ENCODE results near the gene NEGR1.

NEGR1 gene

DNA sequence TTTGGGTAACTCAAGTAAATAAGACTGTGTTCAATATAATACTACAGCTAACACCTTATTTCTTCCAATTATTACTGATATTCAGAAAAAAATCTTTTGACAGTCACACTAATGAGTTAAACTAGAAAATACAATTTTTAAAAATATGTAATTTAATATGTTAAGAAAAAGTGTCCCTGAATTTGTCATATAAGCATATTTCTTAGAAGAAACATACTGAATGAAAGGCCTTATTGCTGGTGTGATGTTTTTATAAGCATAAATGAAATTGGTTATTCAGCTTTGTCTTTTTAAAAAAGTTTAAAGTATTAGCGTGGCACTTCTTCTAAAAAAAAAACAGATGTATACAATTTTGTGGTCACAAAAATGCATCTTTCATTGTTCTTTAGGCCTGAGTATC is 267.3 kb downstream of the NEGR1 start:
- DNase-seq: no peak

DNA sequence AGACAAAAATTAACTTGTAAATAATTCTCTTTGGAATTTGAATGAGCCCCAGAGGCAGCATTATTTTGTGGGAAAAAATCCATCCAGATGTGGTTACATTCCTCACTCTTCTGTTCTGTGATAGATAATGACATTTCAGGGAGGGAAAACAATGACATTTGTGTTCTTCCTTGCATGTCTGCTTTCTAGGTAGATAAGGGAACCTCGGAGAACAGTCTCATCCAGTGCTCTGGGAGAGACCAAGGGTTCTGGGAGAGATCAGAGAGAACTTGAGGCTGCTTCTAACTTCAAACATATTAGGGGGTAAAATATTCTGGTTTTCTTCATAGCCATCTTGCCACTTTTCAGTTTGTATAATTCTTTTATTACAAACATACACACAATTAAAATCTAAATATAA is 269.2 kb downstream of the NEGR1 start:
- no peak for DNase-seq

DNA sequence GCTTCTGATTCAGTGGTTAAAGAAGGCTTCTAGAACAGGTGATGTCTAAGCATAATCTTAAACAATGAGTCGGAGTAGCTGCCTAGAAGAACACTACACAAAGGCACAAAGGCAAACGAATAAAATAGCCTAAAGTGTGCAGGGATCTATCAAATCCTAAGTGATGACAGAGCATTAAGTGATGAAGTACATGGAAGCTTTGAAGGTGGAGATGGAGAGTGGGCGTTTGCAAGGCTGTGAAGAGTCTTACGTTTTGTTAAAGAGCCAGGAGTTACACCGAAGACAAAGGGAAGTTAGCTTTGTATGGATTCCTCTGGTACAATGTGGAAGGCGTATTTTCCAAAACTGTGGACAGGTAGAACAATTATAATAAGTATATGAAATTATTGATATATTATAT is 270.6 kb downstream of the NEGR1 start:
- DNase-seq: no peak

DNA sequence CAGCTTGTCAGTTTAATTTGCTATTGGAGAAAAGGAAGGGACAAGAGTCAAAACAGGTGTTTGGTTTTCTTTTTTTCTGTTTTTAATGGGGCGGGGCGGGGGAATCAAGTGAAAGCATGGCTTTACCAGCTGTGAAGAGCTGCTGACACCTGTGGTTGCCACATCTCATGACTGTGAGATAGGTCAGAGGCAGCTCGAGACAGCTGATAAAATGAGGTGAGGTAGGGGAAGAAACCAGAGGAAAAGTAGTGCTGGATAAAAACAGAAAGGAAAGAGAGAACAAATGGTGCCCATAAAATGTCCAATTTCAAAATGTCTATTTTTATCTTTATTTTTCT is 272.3 kb downstream of the NEGR1 start:
- DNase-seq: no peak

DNA sequence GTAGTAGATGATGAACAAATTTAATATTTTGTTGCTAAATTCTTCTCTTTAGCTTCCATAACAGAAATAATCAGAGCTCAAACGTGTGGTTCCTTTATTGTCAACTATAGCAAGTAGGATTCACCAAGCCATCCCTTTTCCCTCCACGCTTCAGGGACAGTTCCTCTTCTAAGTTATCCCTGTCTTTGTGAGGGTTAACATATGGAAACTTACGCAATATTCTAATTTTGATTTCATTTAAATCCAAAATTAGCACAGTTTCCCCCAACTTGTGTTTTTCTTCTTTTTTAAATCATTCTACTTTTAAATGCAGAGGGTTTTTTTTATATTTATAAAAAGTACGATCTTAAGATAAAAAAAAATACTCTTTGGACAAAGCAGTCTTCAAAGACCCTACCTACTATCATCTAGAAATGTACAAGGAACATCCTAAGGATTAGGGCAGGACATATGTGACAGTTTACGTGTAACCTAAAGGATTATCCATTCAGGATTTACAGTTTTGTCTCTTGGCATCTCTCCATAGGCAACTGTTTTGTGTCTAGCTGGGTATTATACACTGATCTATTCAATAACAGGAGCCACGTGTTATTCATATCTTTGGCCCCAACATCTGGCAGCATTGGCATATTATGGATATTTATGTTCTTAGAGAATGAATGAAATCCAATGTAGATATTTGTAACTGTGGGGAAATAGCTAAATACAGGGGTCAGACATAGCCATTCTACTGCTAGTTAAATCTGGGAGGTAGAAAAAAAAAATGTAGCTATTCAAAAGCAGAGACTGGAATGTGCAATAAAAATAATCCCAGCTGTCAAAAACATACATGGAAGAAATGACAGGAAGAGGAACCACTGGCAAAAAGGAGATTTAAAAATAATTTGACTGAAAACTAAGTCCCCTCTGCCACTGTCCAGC is 272.9 kb downstream of the NEGR1 start:
- no peak for DNase-seq

DNA sequence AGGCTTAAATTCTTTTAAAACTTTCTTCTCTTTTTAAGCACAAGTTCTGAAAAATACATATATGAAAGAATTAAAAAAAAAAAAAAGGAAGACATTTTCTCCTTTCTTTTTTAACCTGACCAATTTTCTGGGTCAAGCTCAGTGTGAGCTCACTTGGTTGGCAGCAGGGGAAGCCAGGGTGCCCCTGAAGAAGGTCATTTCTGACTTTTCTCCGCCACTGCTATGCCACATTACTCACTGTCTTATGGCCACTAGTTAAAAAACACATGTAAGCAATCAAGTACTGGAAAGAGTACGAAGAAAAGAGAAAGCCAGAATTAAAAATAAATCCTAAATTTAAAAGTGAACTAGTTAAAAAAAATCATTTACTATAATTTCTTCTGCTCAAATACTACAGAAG is 275.0 kb downstream of the NEGR1 start:
- DNase-seq: no peak

DNA sequence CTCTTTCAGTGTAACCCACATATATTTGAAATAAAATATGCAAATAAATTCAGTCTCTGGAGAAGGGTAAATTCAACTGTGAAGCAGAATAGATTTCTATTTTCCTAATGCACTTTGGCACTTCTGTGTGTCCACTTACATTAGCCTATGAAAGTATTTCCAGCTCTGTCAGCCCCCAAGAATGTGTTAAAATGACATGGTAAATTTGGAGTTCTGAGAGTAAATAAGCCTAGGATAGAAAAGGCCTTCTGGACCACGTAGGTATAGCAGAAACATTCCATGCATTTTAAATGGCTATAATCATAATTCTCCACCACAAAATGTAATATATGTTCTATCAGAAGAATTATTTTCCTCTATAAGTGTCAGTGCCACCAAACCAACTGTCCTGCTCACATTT is 276.2 kb downstream of the NEGR1 start:
- DNase-seq: no peak

DNA sequence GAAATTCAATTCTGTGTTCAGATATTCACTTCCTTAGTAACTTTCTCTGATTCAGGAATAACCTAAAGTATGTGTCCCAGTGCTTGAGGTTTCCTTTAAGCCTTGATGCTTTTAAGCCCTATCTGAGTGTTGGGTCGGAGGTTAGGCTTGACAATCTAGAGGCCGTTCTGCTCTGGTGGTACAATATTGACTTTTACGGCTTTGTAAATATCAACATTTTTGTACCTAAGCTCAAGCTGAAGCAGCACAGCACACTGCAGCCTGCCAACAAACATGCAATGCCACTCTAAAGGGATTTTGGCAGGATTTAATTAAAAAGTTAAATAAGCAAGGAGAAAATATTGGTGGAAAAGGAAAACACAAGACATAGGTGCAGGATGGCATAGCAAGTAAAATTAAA is 279.2 kb downstream of the NEGR1 start:
- DNase-seq: no peak

DNA sequence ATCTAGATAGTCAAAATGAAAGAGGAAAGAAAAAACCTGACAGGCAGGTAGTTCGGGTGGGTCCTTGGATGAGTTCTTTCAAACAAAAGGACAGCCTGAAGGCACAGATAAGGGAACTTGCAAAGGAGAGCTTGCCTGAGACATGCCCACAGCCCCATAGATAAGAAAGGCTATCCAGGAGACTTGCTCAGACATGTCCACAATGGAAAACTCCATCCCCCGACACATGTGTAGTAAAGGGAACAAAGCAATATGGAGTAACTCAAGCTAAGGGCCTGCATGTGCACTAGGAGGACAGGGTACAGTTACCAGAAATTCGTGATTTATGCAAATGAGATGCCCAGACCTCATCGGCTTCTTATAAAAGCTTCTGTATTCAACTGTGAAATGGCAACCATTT is 281.5 kb downstream of the NEGR1 start:
- no peak for DNase-seq

DNA sequence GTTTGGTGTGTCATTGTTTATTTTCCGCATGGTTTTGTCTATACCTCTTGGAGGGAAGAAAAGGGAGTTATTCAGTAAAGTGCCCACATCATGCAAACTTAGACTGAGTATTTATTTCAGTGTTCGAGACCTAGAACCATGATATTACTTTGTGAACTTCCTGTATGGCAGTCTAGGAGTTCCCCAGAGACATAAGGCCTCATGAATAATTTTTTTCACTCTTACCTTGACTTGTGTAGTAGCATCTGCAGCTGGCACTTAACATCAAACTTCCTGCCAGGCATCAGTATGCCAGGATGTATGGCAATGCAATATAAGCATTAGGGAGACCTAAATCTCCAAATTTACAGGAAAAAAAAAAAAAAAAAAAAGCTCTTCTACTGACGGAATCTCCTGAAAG is 287.7 kb downstream of the NEGR1 start:
- DNase-seq: no peak

DNA sequence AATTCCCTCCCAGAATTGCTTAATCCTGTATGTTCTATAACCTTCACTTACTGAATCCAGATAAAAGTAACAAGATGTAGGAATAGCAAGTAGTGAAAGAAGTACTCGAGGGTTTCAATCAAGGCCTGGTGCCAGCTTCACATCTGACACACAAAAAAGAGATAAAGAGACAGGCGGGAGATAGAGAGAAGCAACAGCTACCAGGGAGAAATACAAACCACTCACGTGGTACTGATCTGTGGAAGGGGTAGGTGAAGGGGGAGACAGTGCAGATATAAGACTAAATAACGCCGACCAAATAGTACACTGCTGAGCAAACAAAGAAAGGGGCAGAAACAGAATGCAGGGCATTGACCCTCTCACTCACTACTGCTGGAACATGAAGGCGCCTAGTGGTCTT is 295.2 kb downstream of the NEGR1 start:
- DNase-seq: no peak

DNA sequence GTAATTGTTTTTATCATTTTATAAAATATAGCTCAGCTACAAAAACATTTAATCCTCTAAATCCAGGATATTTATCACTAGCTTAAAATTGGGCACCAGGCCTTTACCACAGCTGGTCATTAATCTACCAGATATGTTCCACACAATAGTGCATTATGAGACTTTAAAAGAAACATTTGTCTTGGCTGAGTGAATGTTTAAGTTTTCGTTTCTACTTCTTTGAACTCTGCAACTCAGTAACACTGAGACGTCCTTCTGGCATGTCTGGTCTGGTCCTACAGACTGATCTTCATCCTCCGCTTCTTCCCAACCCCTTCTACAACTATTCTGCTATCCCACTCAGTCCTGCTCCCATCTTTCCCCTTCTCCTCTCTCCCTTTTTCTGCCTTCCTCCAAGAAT is 296.2 kb downstream of the NEGR1 start:
- DNase-seq: no peak

DNA sequence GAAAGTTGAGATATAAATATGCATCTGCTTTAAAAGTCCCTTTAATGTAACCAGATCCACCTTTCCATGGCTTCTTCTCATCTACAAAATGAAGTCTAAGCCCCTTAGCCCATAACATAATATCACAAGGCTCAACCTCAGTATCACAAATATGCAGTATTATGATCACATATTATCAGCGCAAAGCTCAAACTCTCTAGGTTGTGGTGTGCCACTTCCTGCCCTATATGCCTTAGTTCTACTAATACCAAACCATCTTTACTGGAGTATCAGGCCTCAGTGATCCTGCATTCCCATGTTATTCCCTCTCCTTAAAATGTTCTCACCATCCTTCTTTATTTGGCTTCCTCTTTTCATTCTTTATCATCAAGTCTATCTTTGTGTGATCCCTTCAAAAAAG is 301.8 kb downstream of the NEGR1 start:
- DNase-seq: no peak

DNA sequence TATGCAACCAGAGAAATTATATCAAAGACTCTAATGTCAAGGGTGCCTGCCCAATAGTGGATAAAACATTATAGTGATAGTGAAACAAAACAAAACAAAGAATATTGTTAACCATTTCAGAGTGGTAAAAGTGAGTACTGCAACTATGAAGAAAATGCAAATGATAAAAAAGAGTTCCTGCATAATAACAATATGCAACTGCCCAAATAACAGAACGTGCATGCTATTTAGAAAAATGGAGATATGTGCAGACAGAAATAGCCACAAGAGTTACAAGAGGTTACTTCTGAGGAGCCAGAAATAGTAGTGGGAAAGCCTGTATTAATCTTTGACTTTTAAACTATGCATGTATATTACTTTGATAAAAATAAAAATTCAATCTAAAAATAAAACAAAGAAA is 302.5 kb downstream of the NEGR1 start:
- no peak for DNase-seq

DNA sequence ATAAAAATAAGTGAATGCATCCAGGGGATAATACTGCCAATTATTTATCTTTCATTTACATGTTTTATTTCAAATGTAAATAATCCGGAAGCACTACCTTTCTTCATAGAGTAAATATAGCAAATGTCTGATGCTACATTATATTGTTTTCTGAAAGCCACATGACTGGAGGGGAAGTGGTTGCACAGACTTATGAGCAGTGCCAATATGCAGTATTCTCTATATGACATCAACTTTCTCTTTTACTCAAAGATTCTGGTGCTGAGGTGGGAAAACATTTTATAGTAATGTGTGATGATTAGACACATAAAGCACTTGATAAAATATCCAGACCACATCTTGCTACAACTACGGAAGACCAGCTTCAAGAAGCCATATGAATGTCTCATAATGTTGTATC is 314.7 kb downstream of the NEGR1 start:
- no peak for DNase-seq

DNA sequence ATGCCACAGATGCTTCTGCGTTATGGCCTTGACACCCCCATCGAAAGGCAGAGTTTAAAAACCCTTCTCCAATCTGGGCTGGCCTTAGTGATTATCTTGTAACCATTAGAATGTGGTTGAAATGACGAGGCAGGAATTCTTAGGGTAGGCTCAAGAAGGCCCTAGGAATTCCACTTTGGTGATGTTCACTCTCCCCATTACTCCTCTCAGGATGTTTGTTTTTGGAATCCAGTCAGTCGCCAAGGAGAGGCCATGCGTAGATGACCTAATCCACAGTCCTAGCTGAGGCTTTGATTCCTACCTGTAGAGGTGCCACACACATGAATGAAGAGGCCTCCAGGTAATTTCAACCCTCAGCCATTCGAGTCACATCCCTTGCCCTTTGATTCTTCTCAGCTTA is 318.2 kb downstream of the NEGR1 start:
- no peak for DNase-seq

DNA sequence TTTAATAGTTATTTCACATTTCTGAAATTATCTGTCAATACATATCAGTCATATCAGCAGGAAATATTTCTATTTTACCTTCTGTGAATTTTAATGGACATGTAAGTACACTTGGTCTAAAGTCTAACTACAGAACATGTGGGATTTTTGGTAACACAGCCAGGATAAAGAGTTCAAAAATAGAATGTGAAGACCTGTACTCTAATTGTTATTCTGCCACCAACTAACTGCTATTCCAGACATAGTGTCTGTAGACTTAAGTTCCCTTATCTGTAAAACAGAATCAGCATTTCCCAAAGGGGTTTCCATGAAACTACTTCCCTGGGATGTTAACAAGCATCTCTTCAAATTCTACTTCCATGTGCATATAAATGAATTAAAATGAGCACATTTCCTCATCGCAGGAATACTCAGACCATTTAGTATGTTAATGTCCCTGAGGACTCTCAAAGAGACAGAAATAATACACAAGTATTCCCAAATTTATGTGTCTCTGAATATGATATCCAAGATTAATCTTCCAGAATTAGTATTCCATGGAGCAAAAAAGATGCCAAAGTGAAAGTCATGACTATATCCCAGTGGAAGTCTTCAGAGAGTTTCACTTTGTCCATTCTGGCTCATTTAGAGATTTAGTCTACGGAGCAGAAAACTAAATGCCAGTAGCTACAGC is 325.6 kb downstream of the NEGR1 start:
- DNase-seq: no peak

DNA sequence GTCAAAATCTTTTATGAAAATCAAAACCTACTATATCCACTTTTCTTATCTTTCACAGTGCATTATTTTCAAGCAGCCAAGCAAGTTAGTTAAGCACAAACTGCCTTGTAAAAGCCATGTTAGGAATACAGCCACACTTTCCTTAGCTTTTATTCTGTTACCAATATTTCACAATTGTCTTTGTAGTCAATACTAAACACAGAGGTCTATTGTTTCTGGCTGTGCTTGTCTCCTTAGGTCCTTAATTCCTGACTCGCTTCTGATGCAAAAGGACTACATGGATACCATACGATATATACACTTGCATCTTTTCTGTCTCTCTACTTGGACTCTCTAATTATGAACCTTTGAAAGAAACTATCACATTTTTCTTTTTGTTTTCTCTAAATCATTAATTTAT is 331.8 kb downstream of the NEGR1 start:
- no peak for DNase-seq

DNA sequence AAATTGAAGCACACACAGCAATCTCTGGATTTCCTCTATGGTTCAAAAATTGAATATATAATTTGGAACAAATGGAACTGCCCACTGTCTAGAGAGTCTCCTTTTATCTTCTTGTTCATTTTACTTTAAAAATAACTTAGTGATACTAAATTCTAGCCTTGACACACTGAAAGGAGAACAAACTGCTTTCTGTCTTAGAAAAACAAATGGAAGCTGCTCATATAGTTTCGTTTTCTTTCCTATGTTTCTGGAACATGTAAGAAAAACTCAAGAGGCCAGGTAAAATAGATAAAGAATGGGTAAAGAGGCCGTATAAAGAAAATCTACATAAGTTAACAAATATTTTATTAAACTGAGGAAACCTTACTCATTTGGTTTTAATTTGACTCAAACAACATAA is 332.7 kb downstream of the NEGR1 start:
- no peak for DNase-seq

DNA sequence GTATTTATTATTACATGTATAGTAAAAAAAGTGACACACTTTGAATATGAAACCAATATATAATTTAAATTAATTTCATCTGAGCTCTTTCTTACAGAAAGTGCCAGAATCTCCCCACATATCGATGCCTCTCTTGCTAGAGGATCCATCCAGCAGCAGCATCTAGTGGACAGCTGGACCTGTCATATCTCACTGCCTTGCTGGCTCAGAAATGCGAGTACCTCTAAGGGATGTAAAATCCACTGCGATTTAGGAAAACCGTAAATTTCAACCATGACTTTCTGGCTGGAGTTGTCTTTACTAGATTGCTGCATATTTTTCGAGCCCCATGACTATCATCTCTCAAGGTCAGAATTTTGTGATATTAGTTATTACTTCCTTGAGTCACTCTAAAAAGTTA is 333.8 kb downstream of the NEGR1 start:
- DNase-seq: no peak

DNA sequence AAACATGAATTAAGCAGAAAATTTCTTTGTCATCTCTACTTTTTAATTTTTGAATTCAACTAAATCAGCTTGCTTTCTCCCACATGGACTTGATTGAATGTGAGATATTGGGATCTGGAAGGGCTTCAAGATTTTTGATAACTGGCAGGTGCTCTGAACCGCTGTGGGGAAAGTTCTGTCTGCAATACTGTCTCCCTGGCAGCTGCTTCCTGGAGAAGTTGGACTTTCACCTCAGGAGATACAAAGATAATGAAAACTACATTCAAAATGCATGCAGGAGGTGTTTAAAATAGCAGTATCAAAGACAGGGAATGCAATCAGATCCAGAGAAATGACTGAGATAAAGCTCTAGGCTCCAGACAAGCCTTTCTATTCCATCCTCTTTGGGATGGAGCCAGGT is 338.3 kb downstream of the NEGR1 start:
- DNase-seq: no peak

DNA sequence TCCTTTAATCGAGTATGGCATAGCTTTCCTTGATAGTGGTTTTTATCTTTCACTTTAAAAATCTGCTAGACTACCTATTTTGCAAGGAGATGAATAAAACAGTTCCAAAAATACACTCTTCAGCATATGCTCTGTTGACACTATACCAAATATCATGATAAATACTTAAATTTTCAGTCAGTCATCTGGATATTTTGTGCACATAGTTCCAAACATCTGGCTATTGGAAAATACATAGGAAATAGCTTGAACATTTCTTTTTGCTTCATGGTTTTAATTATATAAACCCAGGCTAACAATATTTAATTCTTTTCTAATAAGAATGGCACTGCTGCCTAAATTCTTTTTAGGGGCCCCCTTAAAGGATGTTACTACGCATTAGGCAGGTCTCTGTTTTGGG is 342.1 kb downstream of the NEGR1 start:
- no peak for DNase-seq

DNA sequence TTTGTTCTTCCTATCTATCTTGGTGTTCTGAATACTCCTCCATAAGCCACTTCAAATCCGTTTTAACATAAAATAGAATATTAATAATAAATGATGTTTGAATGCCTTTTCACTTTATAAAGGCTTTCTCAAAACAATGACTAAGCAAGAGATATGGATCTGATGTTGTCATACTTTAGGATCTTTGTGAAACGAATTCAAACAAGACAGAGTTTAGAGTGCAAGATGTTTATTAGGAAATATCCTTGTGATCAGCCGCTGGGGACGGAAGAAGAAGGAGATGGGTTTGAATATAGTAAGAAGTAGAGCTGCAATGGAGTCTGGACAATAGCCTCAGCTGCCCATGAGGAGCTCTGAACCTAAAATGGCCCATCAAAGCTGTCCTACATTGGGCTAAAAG is 351.8 kb downstream of the NEGR1 start:
- no peak for DNase-seq

DNA sequence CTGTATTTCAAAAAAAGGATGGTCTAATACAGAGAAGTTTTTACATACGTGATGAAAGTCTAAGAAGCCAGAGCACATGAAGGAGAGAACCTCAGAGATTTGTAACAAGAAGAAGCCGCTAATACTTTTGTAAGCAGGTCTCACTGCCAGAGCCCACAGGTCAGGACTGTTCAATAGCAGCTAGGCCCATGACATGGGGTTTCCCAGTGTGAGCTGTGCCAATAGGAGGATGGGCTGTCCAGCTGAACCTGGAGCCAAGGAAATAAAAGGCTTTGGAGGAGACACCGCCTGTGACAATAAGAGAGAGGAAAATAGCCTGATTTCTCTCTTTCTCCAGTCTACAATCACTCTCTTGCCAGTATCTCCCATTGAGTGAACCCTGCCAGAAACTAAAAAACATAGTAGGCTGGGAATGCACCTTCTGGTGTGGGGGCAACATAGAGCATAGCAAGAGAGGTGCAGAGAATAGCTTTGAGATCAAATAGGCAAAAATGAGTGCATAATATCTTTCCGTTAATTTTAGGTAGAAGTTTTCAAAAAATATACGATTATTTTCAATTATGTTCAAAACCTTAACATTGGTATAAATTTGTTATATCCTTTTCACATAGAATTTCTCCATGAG is 360.3 kb downstream of the NEGR1 start:
- no peak for DNase-seq
